BLaER1 treated with 17β-estradiol and CSF1 and Interleukin-3, amounts not matched to agents 10 nM and 100 nM (cell line): ENCODE measurements around the gene PLEKHG5.

Experiments used
- H3K27ac ChIP-seq, 11 experiments: shearing (Covaris generic); formaldehyde crosslinking; 2 replicates each; pipeline ENCODE4 v1.8.1; 2022
- H3K27me3 ChIP-seq, 11 experiments: shearing (Covaris generic); formaldehyde crosslinking; 2 replicates each; pipeline ENCODE4 v1.8.1; 2022
- H3K36me3 ChIP-seq, 11 experiments: shearing (Covaris generic); formaldehyde crosslinking; 2 replicates each; pipeline ENCODE4 v1.8.1; 2022
- H3K4me1 ChIP-seq, 10 experiments: shearing (Covaris generic); formaldehyde crosslinking; 2 replicates each; pipeline ENCODE4 v1.8.1; 2022
- H3K4me2 ChIP-seq, 11 experiments: shearing (Covaris generic); formaldehyde crosslinking; 2 replicates each; pipeline ENCODE4 v1.8.1; 2022
- H3K4me3 ChIP-seq, 10 experiments: shearing (Covaris generic); formaldehyde crosslinking; 2 replicates each; pipeline ENCODE4 v1.8.1; 2022
- H3K9ac ChIP-seq, 11 experiments: shearing (Covaris generic); formaldehyde crosslinking; 2 replicates each; pipeline ENCODE4 v1.8.1; 2022
- H3K9me3 ChIP-seq, 11 experiments: shearing (Covaris generic); formaldehyde crosslinking; replicated peaks in 1 of 11; 2 replicates each; pipeline ENCODE4 v1.8.1; 2022
- H4K20me1 ChIP-seq, 11 experiments: shearing (Covaris generic); formaldehyde crosslinking; 2 replicates each; pipeline ENCODE4 v1.8.1; 2022
- Cebpa-rat ChIP-seq, 11 experiments: shearing (Covaris generic); IDR thresholded peaks; 2 replicates each; pipeline ENCODE4 v1.8.1; 2022

Gene PLEKHG5

GRCh38 chr1:6490181-6491080 lies 1.0 kb downstream of the PLEKHG5 start:
- Histone ChIP-seq H3K9me3 (no peaks in the 10 kb centered on the region), H3K4me2 (peak overlapping the region; percentile 93 to 100 (median 98)), H4K20me1 (peaks cover 0 to 66% (median 12%) of the 10 kb centered on the region in 11 experiments; a peak in 13 of 22 replicates), H3K36me3 (no peaks in the 10 kb centered on the region), H3K4me3 (peak overlapping the region; percentile 49 to 72 (median 62)), H3K4me1 (peaks cover 28 to 60% (median 56%) of the 10 kb centered on the region in 10 experiments), H3K27ac (peak overlapping the region in 7 of 11 experiments; percentile 29 to 69 (median 61); a peak in 11 of 22 replicates), H3K9ac (peak overlapping the region in 10 of 11 experiments; percentile 32 to 78 (median 62); a peak in 19 of 22 replicates), H3K27me3 (peaks cover 17 to 70% (median 30%) of the 10 kb centered on the region in 11 experiments)
- no peak for TF ChIP-seq Cebpa-rat (IDR thresholded peaks at IDR 0.05)

DNA sequence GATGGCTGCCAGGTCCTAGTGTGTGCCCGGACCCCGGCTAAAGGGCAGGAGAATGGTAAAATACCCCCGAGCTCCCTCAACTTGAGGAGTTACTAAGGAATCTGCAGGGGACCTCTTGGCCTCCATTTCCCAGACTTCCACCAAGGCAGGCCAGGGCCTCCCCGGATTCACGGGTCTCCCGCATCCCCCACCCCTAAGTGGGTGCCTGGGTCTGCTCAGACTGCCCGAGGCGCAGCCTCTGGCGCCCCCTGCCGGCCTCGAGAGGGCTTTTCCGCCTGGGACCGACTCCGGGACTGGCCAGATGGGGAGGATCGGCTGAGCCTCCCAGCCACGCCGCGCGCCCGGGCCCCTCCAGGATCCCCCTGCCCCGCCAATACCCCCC lies 1.7 kb downstream of the PLEKHG5 start:
- Histone ChIP-seq H3K27me3 (peaks cover 23 to 73% (median 36%) of the 10 kb centered on the region in 11 experiments), H3K9ac (peak overlapping the region in 10 of 11 experiments; percentile 32 to 78 (median 62); a peak in 13 of 22 replicates), H3K4me3 (peak overlapping the region; percentile 49 to 72 (median 62)), H3K9me3 (no peaks in the 10 kb centered on the region), H3K4me2 (peak overlapping the region; percentile 93 to 100 (median 98)), H3K4me1 (peaks cover 32 to 63% (median 58%) of the 10 kb centered on the region in 10 experiments), H4K20me1 (peaks cover 0 to 70% (median 15%) of the 10 kb centered on the region in 11 experiments; a peak in 14 of 22 replicates), H3K27ac (peak overlapping the region in 2 of 11 experiments; percentile 61 to 64; a peak in 2 of 22 replicates), H3K36me3 (no peaks in the 10 kb centered on the region)
- TF ChIP-seq Cebpa-rat (IDR thresholded peaks at IDR 0.05) = no peak

DNA sequence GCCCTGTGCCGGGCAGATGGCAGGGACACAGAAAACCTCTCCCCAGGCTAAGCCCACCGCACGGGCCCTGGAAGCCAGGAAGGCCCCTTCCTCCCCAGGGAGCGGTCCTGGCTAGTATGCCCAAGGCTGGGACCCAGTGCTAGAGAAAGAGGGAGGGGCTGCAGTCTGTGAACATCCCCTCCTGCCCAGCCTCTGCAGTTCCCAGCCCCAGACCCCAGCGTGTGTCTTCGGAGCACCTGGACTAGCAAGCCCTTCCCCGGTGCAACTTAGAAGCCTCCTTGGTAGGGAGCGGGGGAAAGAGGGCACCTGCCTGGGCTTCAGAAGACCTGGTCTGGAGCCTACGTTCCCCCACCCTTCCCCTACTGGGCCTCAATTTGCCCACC lies 2.1 kb downstream of the PLEKHG5 start:
- H3K36me3 ChIP-seq = no peaks in the 10 kb centered on the region
- H3K9ac ChIP-seq = 0 out of 22 replicates have a peak overlapping the region, but pooled peaks of 1 of the 11 experiments have one; percentile 18
- H3K27ac ChIP-seq = no peak overlapping the region
- peaks cover 0 to 74% (median 17%) of the 10 kb centered on the region in 11 experiments; a peak in 14 of 22 replicates for H4K20me1 ChIP-seq
- no peak overlapping the region for H3K4me3 ChIP-seq
- peaks cover 32 to 65% (median 60%) of the 10 kb centered on the region in 10 experiments for H3K4me1 ChIP-seq
- no peaks in the 10 kb centered on the region for H3K9me3 ChIP-seq
- no peak for TF ChIP-seq Cebpa-rat (IDR thresholded peaks at IDR 0.05)
- peak overlapping the region in 10 of 11 experiments; percentile 93 to 100 (median 98); a peak in 20 of 22 replicates for H3K4me2 ChIP-seq
- H3K27me3 ChIP-seq = peaks cover 27 to 73% (median 40%) of the 10 kb centered on the region in 11 experiments

- Histone ChIP-seq H3K9me3 (no peaks in the 10 kb centered on the region), H3K4me1 (peaks cover 32 to 65% (median 60%) of the 10 kb centered on the region in 10 experiments), H3K27me3 (peaks cover 33 to 79% (median 46%) of the 10 kb centered on the region in 11 experiments), H3K9ac (0 out of 22 replicates have a peak overlapping the region, but pooled peaks of 1 of the 11 experiments have one; percentile 18), H4K20me1 (peaks cover 0 to 80% (median 22%) of the 10 kb centered on the region in 11 experiments; a peak in 15 of 22 replicates), H3K4me2 (peak overlapping the region in 9 of 11 experiments; percentile 93 to 100 (median 98); a peak in 15 of 22 replicates), H3K36me3 (no peaks in the 10 kb centered on the region), H3K27ac (no peak overlapping the region), H3K4me3 (no peak overlapping the region)
- no peak for TF ChIP-seq Cebpa-rat (IDR thresholded peaks at IDR 0.05)
Measured at GRCh38 chr1:6488602-6489382, 2.7 kb downstream of the PLEKHG5 start.

GRCh38 chr1:6487804-6488484 lies 3.5 kb downstream of the PLEKHG5 start:
- H3K4me3 ChIP-seq = no peak overlapping the region
- peaks cover 42 to 84% (median 55%) of the 10 kb centered on the region in 11 experiments for H3K27me3 ChIP-seq
- peaks cover 0 to 82% (median 24%) of the 10 kb centered on the region in 11 experiments; a peak in 15 of 22 replicates for H4K20me1 ChIP-seq
- H3K36me3 ChIP-seq = no peaks in the 10 kb centered on the region
- H3K9ac ChIP-seq = no peak overlapping the region
- H3K4me1 ChIP-seq = peaks cover 32 to 59% (median 56%) of the 10 kb centered on the region in 10 experiments
- no peak for TF ChIP-seq Cebpa-rat (IDR thresholded peaks at IDR 0.05)
- no peak overlapping the region for H3K27ac ChIP-seq
- H3K4me2 ChIP-seq = no peak overlapping the region
- no peaks in the 10 kb centered on the region for H3K9me3 ChIP-seq

- Histone ChIP-seq H3K36me3 (no peaks in the 10 kb centered on the region), H3K27me3 (peaks cover 53 to 88% (median 68%) of the 10 kb centered on the region in 11 experiments), H4K20me1 (peaks cover 0 to 73% (median 24%) of the 10 kb centered on the region in 11 experiments; a peak in 15 of 22 replicates), H3K9me3 (no peaks in the 10 kb centered on the region), H3K27ac (no peak overlapping the region), H3K4me3 (peak overlapping the region in 1 of 10 experiments; percentile 28; a peak in 2 of 20 replicates), H3K4me2 (peak overlapping the region in 10 of 11 experiments; percentile 8 to 78 (median 41); a peak in 11 of 22 replicates), H3K9ac (no peak overlapping the region), H3K4me1 (peaks cover 23 to 45% (median 42%) of the 10 kb centered on the region in 10 experiments; a peak in 19 of 20 replicates)
- no peak for TF ChIP-seq Cebpa-rat (IDR thresholded peaks at IDR 0.05)
Measured at GRCh38 chr1:6486433-6487011, 4.9 kb downstream of the PLEKHG5 start.

- H3K9ac ChIP-seq = peak overlapping the region in 7 of 11 experiments; percentile 7 to 65 (median 26); a peak in 6 of 22 replicates
- H3K9me3 ChIP-seq = no peaks in the 10 kb centered on the region
- H3K36me3 ChIP-seq = no peaks in the 10 kb centered on the region
- no peak for TF ChIP-seq Cebpa-rat (IDR thresholded peaks at IDR 0.05)
- H3K4me2 ChIP-seq = peak overlapping the region; percentile 67 to 84 (median 76)
- peaks cover 53 to 85% (median 67%) of the 10 kb centered on the region in 11 experiments for H3K27me3 ChIP-seq
- no peak overlapping the region for H3K27ac ChIP-seq
- peaks cover 12 to 34% (median 31%) of the 10 kb centered on the region in 10 experiments; a peak in 18 of 20 replicates for H3K4me1 ChIP-seq
- peak overlapping the region; percentile 16 to 63 (median 46); a peak in 17 of 20 replicates for H3K4me3 ChIP-seq
- H4K20me1 ChIP-seq = peaks cover 0 to 65% (median 24%) of the 10 kb centered on the region in 11 experiments; a peak in 15 of 22 replicates
Measured at GRCh38 chr1:6485168-6486101, 6.0 kb downstream of the PLEKHG5 start.
